HG02763 (cell line): ENCODE measurements around the gene PDE4B.

Experiments used
- ATAC-seq: cut with Tn5 transposase; IDR thresholded peaks from one replicate; pipeline ENCODE4 v1.9.1; 2021; ENCODE audit warnings: mild to moderate bottlenecking, moderate library complexity; ENCODE audit not compliant: unreplicated experiment

PDE4B gene

DNA sequence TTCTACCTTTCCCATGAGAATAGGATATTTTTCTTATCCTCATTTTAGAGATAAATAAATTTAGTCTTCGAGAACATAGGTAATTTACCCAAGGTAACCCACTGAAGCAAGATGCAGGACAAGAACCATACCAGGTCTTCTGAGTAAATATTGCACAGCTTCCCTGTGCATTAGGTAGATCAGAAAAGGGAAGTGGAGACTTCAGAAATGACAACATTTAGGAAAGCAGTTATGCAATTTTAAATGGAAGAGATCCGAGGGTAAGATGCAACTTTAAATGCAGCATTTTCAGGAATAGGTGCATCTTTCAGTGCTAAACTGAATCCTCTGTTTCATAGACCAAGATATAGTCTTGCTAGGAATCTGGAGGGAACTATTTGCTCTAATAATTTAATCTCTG is 534.9 kb downstream of the PDE4B start:
- ATAC-seq: no peak

GRCh38 chr1:66328896-66329295 is 536.2 kb downstream of the PDE4B start:
- no peak for ATAC-seq

DNA sequence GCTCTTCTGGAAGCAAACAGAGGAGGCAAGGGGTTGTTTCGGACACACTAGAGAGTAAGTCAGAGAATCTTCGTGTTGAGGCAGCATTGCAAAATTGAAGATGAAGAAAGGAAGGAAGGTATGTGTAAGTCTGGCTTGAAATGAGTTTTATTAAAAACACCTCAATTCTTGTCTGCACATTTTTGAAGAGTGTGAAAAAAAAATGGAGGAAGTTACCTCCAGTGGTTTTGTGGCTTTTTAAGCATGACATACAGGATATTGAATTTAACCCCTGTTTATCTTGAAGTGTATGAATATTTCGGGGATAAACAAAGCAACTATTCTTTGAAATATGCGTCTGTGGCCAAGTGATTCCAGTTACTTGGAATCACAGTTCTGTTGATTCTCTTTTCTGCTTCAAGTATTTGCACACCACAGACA is 538.0 kb downstream of the PDE4B start:
- no peak for ATAC-seq

GRCh38 chr1:66331658-66332547 is 539.2 kb downstream of the PDE4B start:
- ATAC-seq: peak; percentile 20

- no peak for ATAC-seq
These were observed 539.8 kb downstream of the PDE4B start for GRCh38 chr1:66332548-66332901.

GRCh38 chr1:66333466-66334199 is 540.9 kb downstream of the PDE4B start:
- no peak for ATAC-seq

- ATAC-seq: no peak
These were observed 541.6 kb downstream of the PDE4B start for GRCh38 chr1:66334318-66334717.

DNA sequence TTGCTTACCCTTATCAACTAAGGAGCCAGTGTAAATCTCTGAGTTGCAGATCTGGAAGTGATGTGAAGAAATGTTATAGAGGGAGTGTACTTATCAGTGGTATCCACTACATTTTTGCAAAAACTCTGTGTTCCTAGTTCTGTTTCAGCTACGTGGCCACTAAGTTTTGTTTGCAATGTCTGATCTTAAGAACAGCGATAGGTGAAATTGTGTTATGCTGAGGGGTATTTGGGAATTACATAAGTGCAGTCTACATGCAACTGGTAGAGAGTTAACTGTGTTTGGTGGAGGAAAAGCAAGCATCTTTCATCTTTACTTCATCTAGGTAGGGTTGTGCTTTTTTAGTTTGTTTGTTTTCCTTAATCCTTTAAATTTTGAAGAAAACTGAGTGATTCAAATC is 542.4 kb downstream of the PDE4B start:
- no peak for ATAC-seq

- peak; percentile 79 for ATAC-seq
These were observed 543.4 kb downstream of the PDE4B start for GRCh38 chr1:66335859-66336640.

- ATAC-seq: no peak
These were observed 543.9 kb downstream of the PDE4B start for GRCh38 chr1:66336641-66336990.

DNA sequence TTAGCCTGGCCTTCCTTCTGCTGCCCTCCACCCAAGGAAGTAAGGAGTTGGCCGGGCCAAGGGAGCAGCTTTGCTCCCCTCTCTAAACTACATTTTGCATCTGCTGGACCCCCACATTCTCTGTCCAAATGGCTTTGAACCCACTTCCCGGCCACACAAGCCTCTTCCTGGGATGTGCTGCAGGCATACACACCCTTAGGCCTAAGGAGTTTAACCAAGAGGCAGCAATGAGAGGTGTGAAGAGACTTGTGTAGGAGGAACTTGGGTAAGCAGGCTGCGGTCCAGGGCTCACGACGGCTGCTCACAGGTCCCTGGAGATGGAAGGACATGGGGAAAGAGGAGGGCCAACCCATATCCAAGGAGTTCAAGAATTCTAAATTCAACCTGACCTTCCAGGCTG is 544.6 kb downstream of the PDE4B start:
- no peak for ATAC-seq

- ATAC-seq: no peak
These were observed 547.2 kb downstream of the PDE4B start for GRCh38 chr1:66339944-66340343.

DNA sequence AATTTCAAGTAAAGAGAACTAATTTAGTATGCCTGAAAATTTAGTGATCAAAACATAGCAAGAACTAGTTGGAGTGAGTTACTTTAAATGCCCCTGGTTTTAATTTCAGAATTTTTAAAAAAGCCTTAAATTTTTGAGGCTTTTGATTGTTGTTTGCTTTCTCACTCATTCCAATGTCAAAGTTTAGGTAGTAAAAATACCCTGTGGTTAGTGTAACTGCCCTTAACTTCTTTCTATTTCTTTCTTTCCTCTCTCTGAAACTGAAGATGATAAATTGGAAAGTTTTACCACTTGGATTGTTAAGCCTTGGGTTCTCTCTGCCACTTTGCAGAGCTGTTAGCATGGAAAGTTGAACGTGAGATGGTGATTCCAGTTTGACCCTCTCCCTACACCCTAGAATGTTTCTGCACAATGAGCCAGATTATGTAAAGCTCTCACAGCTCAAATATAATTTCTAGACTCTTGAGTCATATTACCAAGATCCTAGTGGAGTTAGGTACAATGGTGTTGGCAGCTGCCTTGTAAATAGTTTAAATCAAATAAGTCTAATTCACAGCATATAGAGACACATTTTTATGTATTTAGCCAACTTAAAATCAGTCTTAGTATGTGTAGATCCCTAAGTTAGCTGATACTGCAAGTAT is 548.9 kb downstream of the PDE4B start:
- ATAC-seq: no peak

- peak; percentile 41 for ATAC-seq
These were observed 550.0 kb downstream of the PDE4B start for GRCh38 chr1:66342707-66343106.

- no peak for ATAC-seq
These were observed 551.1 kb downstream of the PDE4B start for GRCh38 chr1:66343569-66344325.

- ATAC-seq: no peak
These were observed 553.5 kb downstream of the PDE4B start for GRCh38 chr1:66346057-66346795.

GRCh38 chr1:66346873-66347272 is 554.2 kb downstream of the PDE4B start:
- ATAC-seq: no peak

DNA sequence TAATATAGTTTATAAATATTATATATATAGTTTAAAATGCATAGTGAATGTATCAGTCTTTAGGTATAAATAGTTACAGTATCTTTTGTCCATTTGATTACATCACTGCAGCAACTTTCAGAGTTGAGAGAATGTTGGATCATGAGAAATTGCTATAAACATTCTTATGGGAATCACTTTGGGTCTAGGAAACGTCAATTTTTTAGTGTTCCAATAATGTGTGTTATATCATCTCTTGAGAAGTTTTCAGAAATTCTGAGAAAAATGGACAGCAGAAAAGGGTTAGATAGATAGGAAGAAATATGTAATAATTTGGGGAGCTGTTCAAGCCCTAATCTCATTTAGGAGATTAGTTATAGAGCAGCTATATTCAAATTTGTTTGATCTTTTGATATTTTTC is 556.1 kb downstream of the PDE4B start:
- ATAC-seq: no peak

GRCh38 chr1:66349242-66349641 is 556.5 kb downstream of the PDE4B start:
- ATAC-seq: no peak
